Measurements from ENCODE around the gene SPN.

DNA sequence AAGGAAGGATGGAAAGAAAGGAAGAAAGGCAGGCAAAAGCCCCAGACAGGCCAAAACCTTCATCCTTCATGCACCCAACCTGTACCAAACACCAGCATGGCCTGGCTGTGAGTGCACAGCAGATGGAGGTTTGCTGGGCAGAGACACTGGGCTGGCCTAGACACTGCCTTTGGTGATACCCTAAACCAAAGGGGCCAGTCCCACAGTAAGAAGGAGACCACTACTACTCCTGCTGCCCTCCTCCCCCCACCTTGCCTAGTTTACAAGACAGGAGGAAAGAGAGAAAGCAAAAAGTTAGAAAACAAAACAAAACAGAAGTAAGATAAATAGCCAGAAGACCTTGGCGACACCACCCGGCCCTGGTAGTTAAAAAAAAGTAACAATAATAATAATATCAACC lies 35.0 kb downstream of the SPN start:
- TF ChIP-seq BHLHE40 (IDR thresholded peaks at IDR 0.05; ENCODE audit: borderline replicate concordance): no peak
- TF ChIP-seq NFRKB (IDR thresholded peaks at IDR 0.05): no peak
- no peak for TF ChIP-seq SUZ12 (IDR thresholded peaks at IDR 0.05)
- TF ChIP-seq FOXA1 (IDR thresholded peaks at IDR 0.05): no peak
- TF ChIP-seq FOXM1 (IDR thresholded peaks at IDR 0.05; ENCODE audit: borderline replicate concordance): no peak
- no peak for TF ChIP-seq ARNT (IDR thresholded peaks at IDR 0.05)
- TF ChIP-seq HDGF (IDR thresholded peaks at IDR 0.05; ENCODE audit: borderline replicate concordance): no peak
- no peak for TF ChIP-seq TARDBP (IDR thresholded peaks at IDR 0.05)
- TF ChIP-seq SP1 (IDR thresholded peaks at IDR 0.05): no peak

All from HEK293T (cell line).